Loucy (cell line): ENCODE data around the gene KRTAP10-2.

ENCODE experiments used
- CTCF ChIP-seq: fragments of 200-600 bp; sonication (generic); conservative IDR thresholded peaks from 2 replicates; pipeline ENCODE4 v1.5.1; 2014; ENCODE audit warnings: mild to moderate bottlenecking, antibody characterized with exemption, low read length
- EZH2phosphoT487 ChIP-seq: fragments of 200-600 bp; IDR thresholded peaks from 2 replicates; pipeline ENCODE4 v1.6.1; 2018; ENCODE audit warnings: antibody characterized with exemption, mild to moderate bottlenecking, moderate library complexity, borderline replicate concordance

- TF ChIP-seq CTCF (no peak), EZH2phosphoT487 (no peak)
These were observed 42.4 kb downstream of the KRTAP10-2 start for GRCh38 chr21:44508711-44509445.
